Fibroblast of skin of scalp (primary cell): Measurements from ENCODE around the gene DPH6.
A peak's percentile ranks its signal among the peaks of the same experiment; 100 is the strongest.
"Not testable (repeated sequence)": the region's sequence is repeated elsewhere in the genome, so short reads cannot be mapped to it uniquely, and the experiment has no call there.

Experiments used
- DNase-seq: peaks from one replicate; pipeline ENCODE4 v3.0.0-alpha.2; 2013

DPH6 gene

DNA sequence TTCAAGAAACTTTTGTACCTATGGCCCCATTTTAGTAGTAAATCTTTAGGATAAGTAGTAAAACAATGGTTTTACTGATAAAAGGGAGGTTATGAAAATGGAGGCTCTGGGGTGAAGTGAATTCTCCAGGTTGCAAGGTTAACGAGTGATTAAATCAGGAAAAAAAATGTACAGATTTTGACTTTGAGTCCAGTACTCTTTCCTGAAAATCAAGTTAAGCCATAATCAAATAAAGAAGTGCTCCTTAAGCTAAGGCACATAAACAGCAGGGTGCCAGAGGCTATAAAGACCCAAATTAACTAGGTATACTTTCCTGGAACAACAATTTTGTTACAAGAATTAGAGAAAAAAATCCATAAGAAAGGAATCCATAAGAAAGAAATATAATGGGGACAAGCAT is 114.7 kb downstream of the DPH6 start:
- DNase-seq, result no peak

DNA sequence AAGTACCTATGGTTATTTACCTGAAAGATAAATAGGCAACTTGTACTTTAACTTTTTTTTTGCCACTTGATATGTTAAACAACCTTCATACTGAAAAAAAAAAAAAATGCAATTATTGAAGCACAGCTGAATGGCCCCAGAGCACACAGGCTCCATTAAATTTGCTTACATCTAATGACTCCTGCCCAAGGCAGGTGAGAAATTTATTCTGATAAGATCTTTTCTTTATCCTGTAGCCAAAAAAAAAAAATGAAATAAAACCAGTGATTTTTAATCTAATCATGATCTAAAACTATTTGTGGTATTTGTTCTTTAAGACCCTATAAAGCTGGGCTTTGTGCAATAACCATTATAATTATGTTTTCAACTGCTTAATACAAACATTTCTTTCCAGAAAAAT is 115.7 kb downstream of the DPH6 start:
- DNase-seq, result no peak

DNA sequence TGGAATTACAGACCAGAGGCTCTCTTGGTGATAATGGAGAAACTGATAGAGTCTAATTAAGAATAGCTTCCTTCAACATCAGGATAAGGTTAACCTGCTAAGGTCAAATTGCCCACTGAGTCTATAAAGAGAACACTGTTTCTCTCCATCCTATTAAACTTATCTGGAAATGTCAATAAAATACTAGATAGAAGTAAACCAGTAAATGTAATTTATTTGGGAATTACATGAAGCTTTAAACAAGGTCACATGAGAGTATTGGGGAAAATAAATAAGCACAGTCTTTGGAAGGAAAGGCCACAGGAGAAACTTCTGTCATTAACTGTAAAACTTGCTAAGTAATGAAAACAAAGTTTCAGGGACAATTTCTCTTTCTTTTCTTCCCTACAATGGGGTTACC is 118.5 kb downstream of the DPH6 start:
- no peak for DNase-seq

DNA sequence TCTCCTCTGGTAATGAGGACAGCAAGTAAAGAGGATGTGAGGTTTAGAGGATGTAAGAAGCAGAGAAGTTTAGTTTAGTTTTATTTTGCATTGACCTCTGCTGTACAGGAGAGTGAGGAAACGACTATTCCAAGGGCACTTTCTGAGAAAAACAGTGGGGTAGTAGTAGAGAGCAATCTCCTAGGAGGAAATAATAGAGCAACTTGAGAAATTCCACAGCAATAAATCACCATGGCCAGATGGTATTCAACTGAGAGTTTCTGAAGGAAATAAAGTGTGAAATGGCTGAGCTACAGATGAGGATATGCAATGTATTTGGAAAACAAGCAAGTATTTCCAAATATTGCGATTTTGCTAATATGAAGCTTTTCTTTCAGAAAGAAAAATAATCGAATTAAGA is 118.9 kb downstream of the DPH6 start:
- peak; percentile 88 for DNase-seq

DNA sequence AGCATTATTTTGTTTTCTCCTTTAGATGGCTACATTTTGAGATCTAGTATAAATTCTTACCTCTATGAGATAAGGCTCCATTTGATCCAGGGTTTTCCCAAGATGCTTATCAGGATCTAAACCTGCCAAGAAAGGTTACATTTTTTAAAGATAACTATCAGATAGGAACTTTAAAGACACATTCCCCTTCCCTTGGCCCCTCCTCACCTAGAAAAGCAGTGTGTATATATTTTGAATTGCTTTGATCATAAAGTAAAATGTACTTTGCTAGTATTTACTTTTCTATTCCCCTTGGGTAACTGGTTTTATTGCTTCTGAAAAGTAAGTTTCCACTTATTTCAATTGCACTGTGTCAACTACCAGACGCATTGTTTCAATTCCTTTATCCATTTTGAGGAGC is 135.2 kb downstream of the DPH6 start:
- DNase-seq, result no peak

DNA sequence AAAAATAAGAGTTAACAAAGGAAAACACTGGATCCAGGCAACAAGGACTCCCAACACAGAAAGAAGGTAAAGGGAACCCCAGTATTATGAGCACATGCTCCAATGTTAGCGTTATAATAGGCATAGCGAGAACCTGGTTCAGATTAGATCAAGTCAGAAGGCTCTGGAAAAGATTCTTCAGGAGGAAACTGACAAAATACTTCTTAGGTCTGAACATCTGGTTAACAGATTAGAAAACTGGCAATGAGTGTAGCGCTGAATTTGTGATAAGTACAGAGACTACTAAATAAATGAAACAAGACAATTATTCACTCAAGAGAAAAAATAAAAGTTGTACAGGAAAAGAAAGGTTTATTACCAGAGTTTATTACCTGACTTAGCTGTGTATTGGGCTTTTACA is 146.1 kb downstream of the DPH6 start:
- no peak for DNase-seq

DNA sequence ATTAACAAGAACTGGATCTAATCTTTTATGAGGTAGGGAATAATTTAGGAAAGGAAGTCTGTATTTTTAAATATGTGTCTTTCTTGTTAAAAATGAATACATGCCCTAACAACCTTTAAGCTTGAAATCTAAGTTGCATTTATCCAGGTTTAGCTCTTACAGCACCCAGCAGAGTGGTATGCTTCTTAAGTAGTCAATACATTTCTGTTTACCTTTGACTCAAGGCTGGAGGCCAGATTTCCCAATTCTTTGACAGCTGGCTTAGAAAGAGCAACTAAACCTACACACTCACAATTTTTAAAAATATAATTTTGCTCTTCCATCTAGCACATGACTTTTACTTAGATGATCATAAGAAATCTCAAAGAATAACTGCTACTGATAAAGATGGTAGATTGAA is 148.9 kb downstream of the DPH6 start:
- DNase-seq, result no peak

DNA sequence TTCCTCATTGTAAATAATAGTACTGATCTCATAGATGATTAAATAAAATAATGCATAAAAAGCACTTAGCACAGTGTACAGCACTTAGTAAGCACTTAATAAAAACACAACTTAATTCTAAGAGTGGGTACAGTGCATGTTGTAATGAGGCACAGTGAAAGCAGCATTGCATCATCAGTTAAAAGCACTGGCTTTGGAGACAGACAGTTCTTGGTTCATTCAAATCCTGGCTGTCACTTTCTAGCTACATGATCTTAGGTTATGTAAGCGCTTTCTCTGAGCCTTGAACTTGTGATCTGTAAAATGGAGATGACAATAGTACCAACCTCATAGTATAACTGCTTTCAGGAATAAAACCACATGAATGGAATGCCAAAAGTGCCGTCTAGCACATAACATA is 151.5 kb downstream of the DPH6 start:
- DNase-seq, result no peak

DNA sequence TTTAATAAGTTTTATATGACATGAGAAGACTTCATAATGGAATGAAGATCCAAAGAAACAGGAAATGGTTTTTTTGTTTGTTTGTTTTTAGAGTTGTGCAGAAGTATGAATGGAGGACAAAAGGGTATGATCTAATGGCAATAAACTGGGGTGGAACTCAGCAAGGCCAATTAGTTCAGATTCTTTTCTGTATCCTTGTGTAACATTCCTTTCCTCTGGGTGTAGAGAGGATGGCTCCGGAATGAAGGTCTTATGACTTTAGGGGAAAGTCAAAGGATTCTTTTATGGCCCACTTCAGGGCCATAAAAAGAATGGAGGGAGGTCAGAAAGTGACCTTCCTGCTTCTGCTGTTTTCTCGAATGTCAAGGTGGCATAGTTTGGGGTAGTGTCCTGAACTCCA is 152.6 kb downstream of the DPH6 start:
- DNase-seq, result peak; percentile 34

DNA sequence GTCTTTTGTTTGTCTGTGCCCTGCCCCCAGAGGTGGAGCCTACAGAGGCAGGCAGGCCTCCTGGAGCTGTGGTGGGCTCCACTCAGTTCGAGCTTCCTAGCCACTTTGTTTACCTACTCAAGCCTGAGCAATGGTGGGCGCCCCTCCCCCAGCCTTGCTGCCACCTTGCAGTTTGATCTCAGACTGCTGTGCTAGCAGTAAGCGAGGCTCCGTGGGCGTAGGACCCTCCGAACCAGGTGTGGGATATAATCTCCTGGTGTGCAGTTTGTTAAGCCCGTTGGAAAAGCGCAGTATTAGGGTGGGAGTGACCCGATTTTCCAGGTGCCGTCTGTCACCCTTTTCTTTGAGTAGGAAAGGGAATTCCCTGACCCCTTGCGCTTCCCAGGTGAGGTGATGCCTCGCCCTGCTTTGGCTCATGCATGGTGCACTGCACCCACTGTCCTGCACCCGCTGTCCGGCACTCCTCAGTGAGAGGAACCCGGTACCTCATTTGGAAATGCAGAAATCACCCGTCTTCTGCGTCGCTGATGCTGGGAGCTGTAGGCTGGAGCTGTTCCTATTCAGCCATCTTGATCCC is 154.5 kb downstream of the DPH6 start:
- DNase-seq, result not testable (repeated sequence)

DNA sequence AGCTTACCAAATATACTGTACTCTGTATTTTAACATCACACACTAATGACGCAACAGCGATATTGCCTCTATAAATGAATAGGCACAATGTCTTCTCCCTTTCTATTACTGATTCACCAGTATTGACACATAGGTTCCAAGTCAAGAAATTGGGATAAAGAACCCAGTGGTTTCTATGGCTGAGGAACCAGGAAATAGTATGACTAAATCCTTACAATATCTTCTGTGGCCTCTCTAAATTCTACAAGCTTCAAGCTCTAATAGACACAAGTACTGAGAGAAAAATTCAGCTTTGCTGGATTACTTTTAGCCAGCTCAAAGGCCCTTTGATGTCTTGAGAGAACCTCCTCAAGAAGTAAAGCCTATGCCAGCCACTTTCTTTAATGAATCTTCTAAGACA is 162.5 kb downstream of the DPH6 start:
- no peak for DNase-seq

DNA sequence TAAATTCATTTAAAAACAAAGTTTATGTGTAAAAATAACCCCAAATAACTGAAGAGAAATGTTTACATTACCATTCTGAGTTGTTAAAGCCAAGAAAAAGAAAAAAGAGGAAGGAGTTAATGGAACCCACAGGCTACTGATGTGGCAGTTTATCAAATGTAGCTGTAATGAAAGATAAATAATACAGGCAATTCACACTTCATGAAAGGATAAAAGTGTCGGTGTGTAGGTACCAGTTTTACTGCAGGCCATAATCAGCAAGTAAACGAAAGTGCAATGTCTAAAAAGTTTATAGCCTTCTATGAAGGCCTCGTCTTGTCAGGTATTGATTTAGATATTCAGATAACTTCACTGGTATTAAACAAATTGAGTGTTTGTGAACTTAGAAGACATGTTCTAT is 164.6 kb downstream of the DPH6 start:
- no peak for DNase-seq

DNA sequence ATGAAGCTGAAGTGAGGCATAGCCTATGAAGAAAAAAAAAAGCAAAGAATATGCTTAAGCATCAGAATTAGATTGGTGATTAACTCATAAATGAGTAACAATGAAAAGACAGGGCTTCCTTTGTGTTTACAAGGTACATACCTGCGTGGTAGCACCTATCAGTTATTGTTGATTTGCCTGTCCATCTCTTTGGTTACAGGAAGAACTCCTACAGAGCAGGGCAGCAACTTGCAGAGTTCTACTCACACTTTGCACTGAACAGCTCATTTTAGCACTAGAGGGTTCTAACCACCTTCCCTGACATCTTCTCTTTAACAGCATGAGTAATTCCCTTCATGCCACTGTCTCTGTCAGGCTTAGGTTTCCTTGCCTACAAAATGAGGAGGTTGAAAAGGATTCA is 166.0 kb downstream of the DPH6 start:
- no peak for DNase-seq

DNA sequence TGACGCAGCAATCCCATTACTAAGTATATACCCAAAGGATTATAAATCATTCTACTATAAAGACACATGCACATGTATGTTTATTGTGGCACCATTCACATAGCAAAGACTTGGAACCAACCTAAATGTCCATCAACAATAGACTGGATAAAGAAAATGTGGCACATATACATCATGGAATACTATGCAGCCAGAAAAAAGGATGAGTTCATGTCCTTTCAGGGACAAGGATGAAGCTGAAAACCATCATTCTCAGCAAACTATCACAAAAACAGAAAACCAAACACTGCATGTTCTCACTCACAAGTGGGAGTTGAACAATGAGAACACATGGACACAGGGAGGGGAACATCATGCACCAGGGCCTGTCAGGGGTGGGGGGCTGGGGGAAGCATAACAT is 167.5 kb downstream of the DPH6 start:
- not testable (repeated sequence) for DNase-seq

DNA sequence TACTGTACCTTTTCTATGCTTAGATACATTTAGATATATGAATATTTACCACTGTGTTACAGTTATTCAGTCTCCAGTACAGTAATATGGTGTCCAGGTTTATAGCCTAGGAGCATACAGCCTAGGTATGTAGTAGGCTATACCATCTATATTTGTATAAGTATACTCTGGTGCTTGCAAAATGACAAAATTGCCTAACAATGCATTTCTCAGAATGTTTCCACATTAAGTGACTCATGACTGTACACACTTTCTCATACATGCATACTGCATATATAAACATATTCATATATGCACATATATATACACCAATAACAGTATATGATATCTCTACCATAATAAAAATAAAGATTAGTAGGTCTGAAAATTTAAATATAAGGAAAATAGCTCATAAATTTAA is 169.3 kb downstream of the DPH6 start:
- no peak for DNase-seq

DNA sequence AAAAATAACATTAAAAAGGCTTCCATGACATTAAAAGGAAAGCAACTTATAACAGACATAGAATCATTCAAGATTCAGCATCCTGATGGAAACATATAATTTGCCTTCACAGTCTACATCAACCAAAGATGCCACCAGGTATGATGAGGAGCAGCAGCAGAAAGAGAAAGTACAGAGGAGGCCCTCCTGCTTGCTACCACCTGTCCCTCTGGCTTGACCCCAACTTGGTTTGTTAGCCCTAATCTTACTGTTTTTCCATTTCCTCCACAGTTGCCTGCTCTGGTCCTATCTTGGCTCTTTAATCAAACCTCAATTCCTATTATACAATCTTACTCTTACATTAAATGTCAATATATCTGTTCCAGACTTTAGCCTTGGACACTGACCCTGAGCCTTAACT is 171.3 kb downstream of the DPH6 start:
- DNase-seq, result no peak

DNA sequence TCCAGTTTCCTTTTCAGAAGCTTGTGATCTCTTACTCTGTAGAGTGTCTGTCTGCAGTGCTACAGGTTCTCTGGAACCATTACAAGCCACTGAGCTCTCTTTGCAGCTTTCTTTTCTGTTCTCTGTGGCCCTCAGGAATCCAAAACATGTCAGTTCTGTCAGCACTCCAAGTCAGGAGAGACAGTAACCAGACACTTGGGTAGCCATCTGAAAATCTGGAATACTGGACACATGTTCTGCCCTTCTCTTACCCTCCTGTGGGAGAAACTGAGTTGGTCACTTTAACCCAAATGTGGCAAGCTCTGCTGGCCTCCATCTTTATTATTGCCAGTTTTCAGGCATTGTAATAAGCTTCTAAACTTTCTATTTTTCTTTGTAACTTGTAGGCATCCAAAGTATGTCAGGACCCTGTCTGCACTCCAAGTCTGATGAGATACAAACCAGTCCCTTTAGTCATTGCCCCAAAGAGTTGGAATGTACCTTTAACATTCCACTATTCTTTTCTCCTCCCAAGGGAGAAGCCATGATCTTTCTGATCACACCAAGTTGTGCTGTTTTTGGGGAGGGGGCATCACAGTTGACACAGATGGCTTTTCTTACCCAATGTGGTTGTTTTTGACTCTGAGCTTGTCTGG is 183.7 kb downstream of the DPH6 start:
- peak; percentile 90 for DNase-seq

DNA sequence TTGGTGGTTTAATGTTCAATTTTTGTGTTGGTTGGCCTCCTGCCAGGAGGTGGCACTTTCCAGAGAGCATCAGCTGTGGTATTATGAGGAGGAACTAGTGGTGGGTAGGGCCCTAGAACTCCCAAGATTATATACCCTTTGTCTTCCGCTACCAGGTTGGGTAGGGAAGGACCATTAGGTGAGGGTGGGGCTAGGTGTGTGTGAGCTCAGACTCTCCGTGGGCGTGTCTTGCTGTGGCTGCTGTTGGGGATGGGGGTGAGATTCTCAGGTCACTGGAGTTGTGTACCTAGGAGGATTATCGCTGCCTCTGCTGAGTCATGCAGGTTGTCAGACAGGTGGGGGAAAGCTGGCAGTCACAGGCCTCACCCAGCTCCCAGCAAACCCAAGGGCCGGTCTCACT is 187.1 kb downstream of the DPH6 start:
- DNase-seq, result no peak

DNA sequence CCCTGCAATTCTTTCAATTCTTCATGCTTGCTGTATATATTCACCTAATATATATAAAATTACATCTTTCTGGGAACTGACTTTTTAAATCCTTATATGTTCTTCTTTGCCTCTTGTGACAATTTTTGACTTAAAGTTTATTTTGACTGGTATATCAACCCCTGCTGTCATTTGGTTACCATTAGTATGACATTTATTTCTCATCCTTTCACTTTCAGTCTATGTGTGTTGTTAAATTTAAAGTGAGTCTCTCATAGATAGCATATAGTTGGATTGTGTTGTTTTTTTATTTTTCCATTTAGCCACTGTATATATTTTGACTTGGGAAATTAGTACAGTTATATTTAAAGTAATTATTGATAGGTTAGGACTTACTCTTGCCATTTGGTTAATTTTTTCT is 194.9 kb downstream of the DPH6 start:
- no peak for DNase-seq

DNA sequence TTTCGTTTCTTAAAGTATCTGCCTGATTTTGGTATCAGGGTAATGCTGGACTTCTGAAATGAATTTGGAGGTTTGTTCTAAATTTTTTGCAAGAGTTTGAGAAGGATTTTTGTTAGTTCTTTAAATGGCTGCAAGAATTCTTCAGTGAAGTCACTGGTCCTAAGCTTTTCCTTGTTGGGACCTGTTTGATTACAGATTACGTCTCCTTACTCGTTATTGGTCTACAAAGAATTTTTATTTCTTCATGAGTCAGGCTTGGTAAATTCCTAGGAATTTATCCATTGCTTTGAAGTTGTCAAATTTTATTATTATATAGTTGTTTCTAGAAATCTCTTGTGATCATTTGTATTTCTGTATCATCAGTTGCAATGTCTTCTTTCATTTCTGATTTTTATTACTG is 196.0 kb downstream of the DPH6 start:
- DNase-seq, result no peak

DNA sequence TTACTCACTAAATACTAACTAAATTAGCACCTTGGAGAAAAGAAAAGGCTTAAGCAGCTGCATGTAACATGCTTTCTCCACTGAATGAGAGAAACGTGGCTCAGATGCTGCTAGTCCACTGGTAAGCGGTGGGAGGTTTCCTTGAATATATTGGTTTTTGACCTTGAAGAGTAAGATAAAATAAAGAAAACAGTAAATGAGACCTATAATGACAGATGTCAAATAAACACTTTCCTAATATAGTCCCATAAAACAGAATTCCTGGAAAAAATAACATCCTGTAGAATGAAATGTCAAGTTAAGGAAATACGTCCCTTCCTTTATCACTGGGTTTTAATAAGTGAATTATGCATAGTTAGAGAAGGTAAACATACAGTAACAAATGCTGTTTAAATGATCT is 215.0 kb downstream of the DPH6 start:
- DNase-seq, result no peak

DNA sequence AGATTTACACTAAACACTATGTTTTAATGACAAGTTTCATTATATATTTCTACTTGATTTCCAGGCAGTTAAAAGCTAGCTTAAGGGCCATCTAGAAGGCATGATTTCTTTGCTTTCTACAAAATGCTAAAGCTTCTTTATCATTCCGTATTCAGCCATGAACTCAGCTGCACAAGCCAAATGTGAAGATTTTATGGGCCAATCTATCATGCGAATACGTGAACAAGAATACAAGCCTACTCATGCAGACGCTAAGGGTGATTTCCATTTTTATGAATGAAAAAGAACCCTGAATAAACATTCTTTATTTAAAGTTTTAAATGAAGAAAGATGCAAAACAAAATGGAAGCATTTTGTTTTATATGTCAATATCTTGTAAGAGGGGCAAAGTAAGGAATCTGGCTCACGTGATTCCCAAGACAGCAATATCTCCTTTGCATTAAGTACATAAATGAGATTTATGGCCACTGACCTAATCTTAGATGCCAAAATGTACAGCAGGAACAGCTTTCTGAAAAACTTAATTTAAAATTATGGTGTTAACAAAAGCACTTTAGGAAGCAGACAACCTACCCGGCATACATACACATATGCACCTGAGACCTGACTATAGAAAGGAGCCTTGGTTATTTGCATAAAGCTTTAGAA is 215.8 kb downstream of the DPH6 start:
- no peak for DNase-seq

DNA sequence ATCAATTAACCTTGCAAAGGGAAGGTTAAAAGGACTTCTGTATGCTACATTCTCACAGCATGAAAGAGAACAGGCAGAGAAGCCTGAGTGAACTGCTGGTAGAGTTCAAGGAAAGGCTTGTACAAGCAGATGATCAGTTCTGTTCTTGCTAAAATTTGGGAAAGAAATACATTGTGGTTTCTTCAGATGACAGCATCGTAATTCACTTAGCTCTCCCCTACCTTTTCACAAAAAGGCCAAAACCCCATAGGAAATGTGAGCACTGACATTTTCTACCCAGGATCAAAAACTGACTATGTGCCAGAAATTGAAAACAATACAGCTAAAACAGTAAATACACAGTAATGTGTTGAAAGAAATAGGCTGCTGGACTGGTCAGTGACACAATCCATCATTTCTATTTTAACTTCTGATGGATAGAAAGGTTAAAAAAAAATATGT is 216.4 kb downstream of the DPH6 start:
- no peak for DNase-seq

DNA sequence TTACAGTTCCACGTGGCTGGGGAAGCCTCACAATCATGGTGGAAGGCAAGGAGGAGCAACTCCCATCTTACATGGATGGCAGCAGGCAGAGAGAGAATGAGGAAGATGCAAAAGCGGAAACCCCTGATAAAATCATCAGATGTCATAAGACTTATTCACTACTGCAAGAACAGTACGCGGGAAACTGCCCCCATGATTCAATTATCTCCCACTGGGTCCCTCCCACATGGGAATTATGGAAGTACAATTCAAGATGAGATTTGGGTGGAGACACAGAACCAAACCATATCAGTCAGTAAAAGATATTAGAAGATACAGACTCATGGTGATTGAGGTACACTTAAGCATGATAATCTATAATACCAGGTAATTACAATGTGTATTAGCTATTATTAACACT is 217.1 kb downstream of the DPH6 start:
- not testable (repeated sequence) for DNase-seq

DNA sequence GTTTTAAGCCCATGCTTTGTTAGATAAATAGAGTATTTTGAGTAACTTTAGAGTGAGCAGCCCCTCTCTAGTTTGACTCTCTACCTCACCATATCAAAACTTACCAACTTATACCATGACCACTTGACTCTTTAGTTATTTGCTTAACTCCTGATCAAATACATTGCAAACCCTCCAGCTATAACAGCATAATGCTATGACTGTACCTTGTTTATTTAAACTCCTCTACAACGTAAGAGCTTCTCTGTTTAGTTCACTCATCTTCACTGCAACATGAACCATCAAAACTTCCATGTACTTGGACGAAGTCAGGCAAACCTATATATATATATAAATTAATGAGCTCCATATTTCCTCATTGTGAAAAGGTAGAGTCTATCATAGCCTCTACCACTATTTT is 218.2 kb downstream of the DPH6 start:
- DNase-seq, result no peak
